Loucy (cell line): ENCODE results near the gene ANKLE2.

Experiments used
- EZH2phosphoT487 ChIP-seq: fragments of 200-600 bp; IDR thresholded peaks from 2 replicates; pipeline ENCODE4 v1.6.1; 2018; ENCODE audit warnings: antibody characterized with exemption, mild to moderate bottlenecking, moderate library complexity, borderline replicate concordance
- TF ChIP-seq, protein P1 (sequence below): fragments of 200-600 bp; sonication (generic); conservative IDR thresholded peaks from 2 replicates; pipeline ENCODE4 v1.5.1; 2014; ENCODE audit warnings: mild to moderate bottlenecking, antibody characterized with exemption, low read length

DNA sequence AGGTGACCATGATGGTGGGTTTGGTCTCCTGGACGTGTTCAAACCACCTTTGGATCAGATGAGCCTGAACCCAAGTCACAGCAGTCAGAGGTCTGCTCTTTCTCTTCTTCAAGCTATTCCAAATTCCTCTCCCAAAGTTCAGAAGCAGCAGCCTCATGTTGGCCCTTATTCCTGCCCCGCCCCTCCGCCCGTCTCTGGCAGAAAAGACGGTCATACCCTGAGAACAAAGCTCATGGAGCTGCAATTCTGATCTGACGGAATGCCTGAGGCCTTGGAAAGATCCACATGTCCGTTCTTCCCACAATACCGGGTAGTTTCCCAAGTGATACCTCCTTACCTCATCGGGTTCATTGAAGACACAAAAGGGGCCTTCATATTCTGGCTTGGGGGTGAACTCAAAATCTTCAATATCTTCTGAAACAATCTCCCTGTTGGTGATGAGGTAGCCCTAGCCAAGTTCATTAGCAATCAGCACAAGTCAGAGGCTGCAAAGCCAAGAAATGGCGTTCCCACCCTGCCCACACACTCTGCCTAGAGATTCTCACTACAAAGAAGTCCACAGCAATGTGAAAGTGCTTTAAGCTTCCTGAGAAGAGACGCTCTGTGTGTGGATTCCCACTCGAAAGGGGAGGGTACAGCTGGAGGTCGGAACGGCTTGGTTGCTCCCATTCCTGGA is 85.7 kb downstream of the ANKLE2 start:
- TF ChIP-seq, protein P1, sequence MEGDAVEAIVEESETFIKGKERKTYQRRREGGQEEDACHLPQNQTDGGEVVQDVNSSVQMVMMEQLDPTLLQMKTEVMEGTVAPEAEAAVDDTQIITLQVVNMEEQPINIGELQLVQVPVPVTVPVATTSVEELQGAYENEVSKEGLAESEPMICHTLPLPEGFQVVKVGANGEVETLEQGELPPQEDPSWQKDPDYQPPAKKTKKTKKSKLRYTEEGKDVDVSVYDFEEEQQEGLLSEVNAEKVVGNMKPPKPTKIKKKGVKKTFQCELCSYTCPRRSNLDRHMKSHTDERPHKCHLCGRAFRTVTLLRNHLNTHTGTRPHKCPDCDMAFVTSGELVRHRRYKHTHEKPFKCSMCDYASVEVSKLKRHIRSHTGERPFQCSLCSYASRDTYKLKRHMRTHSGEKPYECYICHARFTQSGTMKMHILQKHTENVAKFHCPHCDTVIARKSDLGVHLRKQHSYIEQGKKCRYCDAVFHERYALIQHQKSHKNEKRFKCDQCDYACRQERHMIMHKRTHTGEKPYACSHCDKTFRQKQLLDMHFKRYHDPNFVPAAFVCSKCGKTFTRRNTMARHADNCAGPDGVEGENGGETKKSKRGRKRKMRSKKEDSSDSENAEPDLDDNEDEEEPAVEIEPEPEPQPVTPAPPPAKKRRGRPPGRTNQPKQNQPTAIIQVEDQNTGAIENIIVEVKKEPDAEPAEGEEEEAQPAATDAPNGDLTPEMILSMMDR: no peak
- TF ChIP-seq EZH2phosphoT487: no peak
